Large intestine (tissue), 3 donors: Measurements from ENCODE around the gene LIPT1. TPM values are rescaled to one million over a fixed set of nuclear protein-coding genes. Genes with fewer than 3 reads are reported as not detected.
"Not testable (repeated sequence)": the region's sequence is repeated elsewhere in the genome, so short reads cannot be mapped to it uniquely, and the experiment has no call there.

Experiments
- DNase-seq, 2 donors: peaks; one replicate each; pipeline versions ENCODE4 v3.0.0 to v3.0.0-alpha.2; 2013
- H3K27ac ChIP-seq: one replicate; pipeline ENCODE4 v1.5.1; 2013; ENCODE audit warnings: low read length
- H3K27me3 ChIP-seq: 2 replicates; pipeline ENCODE4 v1.6.1; 2013; ENCODE audit warnings: low read length; ENCODE audit not compliant: control insufficient read depth, insufficient read depth
- H3K36me3 ChIP-seq: 2 replicates; pipeline ENCODE4 v1.6.1; 2013; ENCODE audit warnings: low read length; ENCODE audit not compliant: control insufficient read depth, insufficient read depth
- H3K4me1 ChIP-seq: one replicate; pipeline ENCODE4 v1.6.1; 2013; ENCODE audit warnings: low read length; ENCODE audit not compliant: control insufficient read depth, insufficient read depth
- H3K4me3 ChIP-seq: one replicate; pipeline ENCODE4 v1.5.1; 2013; ENCODE audit warnings: low read length
- H3K9me3 ChIP-seq: one replicate; pipeline ENCODE4 v1.6.1; 2013; ENCODE audit warnings: mild to moderate bottlenecking, low read depth, low read length, moderate library complexity; ENCODE audit not compliant: control insufficient read depth
- WGBS: methylation state at CpG from one replicate; pipeline ENCODE4 v1.1.5; 2013; ENCODE audit warnings: low lambda C conversion rate; ENCODE audit not compliant: insufficient coverage; 5-methylcytosine and 5-hydroxymethylcytosine counted together
- polyA plus RNA-seq: library from polyadenylated mRNA; unstranded; fragments of 120-200 nt; gene quantifications from one replicate; pipeline ENCODE4 v1.2.1, GENCODE V29; 2013

LIPT1 gene
- polyA plus RNA-seq, 1 donor = 18.4 TPM

GRCh38 chr2:99171377-99172140 lies 16.8 kb downstream of the LIPT1 start:
- Histone ChIP-seq H3K27me3 (no peaks in the 10 kb centered on the region), H3K36me3 (peaks cover 31% of the 10 kb centered on the region)
- DNase-seq = no peak

GRCh38 chr2:99180755-99181623 lies 26.2 kb downstream of the LIPT1 start, which contains the start of the genes MITD1 and MRPL30:
Gene MITD1 (minus strand): TSS chr2:99181058. CDS start chr2:99180981, 77 bp downstream.
Gene MRPL30 (plus strand): TSS chr2:99181184. CDS start chr2:99186204, 5,020 bp downstream.
- H3K4me1 ChIP-seq = no peaks in the 10 kb centered on the region
- 0% methylated on average over 1 of the region's 39 CpGs for WGBS

More at GRCh38 chr2:99171377-99172140, 16.8 kb downstream of the LIPT1 start:
- Histone ChIP-seq H3K4me1 (no peaks in the 10 kb centered on the region), H3K27ac (no peak overlapping the region), H3K9me3 (no peaks in the 10 kb centered on the region), H3K4me3 (no peak overlapping the region)
- WGBS = 100% methylated on average over 3 of the region's 8 CpGs

GRCh38 chr2:99181624-99182000 lies 26.8 kb downstream of the LIPT1 start:
- no peaks in the 10 kb centered on the region for H3K36me3 ChIP-seq
- H3K9me3 ChIP-seq = no peaks in the 10 kb centered on the region
- H3K27ac ChIP-seq = no peak overlapping the region
- no peaks in the 10 kb centered on the region for H3K27me3 ChIP-seq
- no peaks in the 10 kb centered on the region for H3K4me1 ChIP-seq
- H3K4me3 ChIP-seq = peak overlapping the region; percentile 66
- no peak for DNase-seq
- 0% methylated on average over 1 of the region's 4 CpGs for WGBS

More at GRCh38 chr2:99180755-99181623, 26.2 kb downstream of the LIPT1 start, which contains the start of the genes MITD1 and MRPL30:
- H3K36me3 ChIP-seq = no peaks in the 10 kb centered on the region
- H3K9me3 ChIP-seq = no peaks in the 10 kb centered on the region
- H3K4me3 ChIP-seq = peak within 1 kb of the TSS; percentile 66
- DNase-seq = peak; percentile 93 to 97
- peak within 1 kb of the TSS; percentile 71 for H3K27ac ChIP-seq
- H3K27me3 ChIP-seq = no peaks in the 10 kb centered on the region

- no peak overlapping the region for H3K27ac ChIP-seq
- no CpG with 5 or more reads among the region's 3 CpGs for WGBS
- no peaks in the 10 kb centered on the region for H3K27me3 ChIP-seq
- DNase-seq = no peak
- peaks cover 4% of the 10 kb centered on the region for H3K36me3 ChIP-seq
- no peaks in the 10 kb centered on the region for H3K9me3 ChIP-seq
- no peaks in the 10 kb centered on the region for H3K4me1 ChIP-seq
- no peak overlapping the region for H3K4me3 ChIP-seq
Measured at GRCh38 chr2:99183025-99183424, 28.3 kb downstream of the LIPT1 start.

GRCh38 chr2:99184811-99185210 lies 30.0 kb downstream of the LIPT1 start:
- no peaks in the 10 kb centered on the region for H3K27me3 ChIP-seq
- H3K36me3 ChIP-seq = peaks cover 11% of the 10 kb centered on the region
- H3K9me3 ChIP-seq = no peaks in the 10 kb centered on the region
- WGBS = no CpG with 5 or more reads among the region's 6 CpGs
- H3K27ac ChIP-seq = no peak overlapping the region
- no peak overlapping the region for H3K4me3 ChIP-seq
- DNase-seq = no peak
- H3K4me1 ChIP-seq = no peaks in the 10 kb centered on the region

- DNase-seq = no peak
Measured at GRCh38 chr2:99187011-99187410, 32.2 kb downstream of the LIPT1 start.

GRCh38 chr2:99188357-99188756 lies 33.6 kb downstream of the LIPT1 start:
- no peaks in the 10 kb centered on the region for H3K9me3 ChIP-seq
- DNase-seq = no peak
- H3K4me1 ChIP-seq = no peaks in the 10 kb centered on the region
- H3K36me3 ChIP-seq = peaks cover 22% of the 10 kb centered on the region
- H3K27ac ChIP-seq = no peak overlapping the region
- no peak overlapping the region for H3K4me3 ChIP-seq
- 100% methylated on average over 3 of the region's 3 CpGs for WGBS
- no peaks in the 10 kb centered on the region for H3K27me3 ChIP-seq

More at GRCh38 chr2:99187011-99187410, 32.2 kb downstream of the LIPT1 start:
- no peak overlapping the region for H3K27ac ChIP-seq
- no peak overlapping the region for H3K4me3 ChIP-seq
- H3K4me1 ChIP-seq = no peaks in the 10 kb centered on the region
- no peaks in the 10 kb centered on the region for H3K9me3 ChIP-seq
- H3K27me3 ChIP-seq = no peaks in the 10 kb centered on the region
- H3K36me3 ChIP-seq = peaks cover 21% of the 10 kb centered on the region

- no peaks in the 10 kb centered on the region for H3K27me3 ChIP-seq
- H3K27ac ChIP-seq = no peak overlapping the region
- WGBS = no CpG with 5 or more reads among the region's 1 CpG
- H3K4me3 ChIP-seq = no peak overlapping the region
- H3K4me1 ChIP-seq = no peaks in the 10 kb centered on the region
- no peaks in the 10 kb centered on the region for H3K9me3 ChIP-seq
- no peak for DNase-seq
- peaks cover 27% of the 10 kb centered on the region for H3K36me3 ChIP-seq
Measured at GRCh38 chr2:99190548-99190947, 35.8 kb downstream of the LIPT1 start.

GRCh38 chr2:99192364-99192763 lies 37.6 kb downstream of the LIPT1 start:
- not testable (repeated sequence) for H3K4me3 ChIP-seq, H3K27me3 ChIP-seq, H3K27ac ChIP-seq, H3K4me1 ChIP-seq, DNase-seq, H3K9me3 ChIP-seq
- WGBS = no CpG with 5 or more reads among the region's 4 CpGs
- H3K36me3 ChIP-seq = peaks cover 38% of the 10 kb centered on the region

- no peaks in the 10 kb centered on the region for H3K9me3 ChIP-seq
- no peak overlapping the region for H3K4me3 ChIP-seq
- DNase-seq = no peak
- WGBS = 100% methylated on average over 2 of the region's 6 CpGs
- no peak overlapping the region for H3K27ac ChIP-seq
- H3K27me3 ChIP-seq = no peaks in the 10 kb centered on the region
- H3K36me3 ChIP-seq = peaks cover 33% of the 10 kb centered on the region
- no peaks in the 10 kb centered on the region for H3K4me1 ChIP-seq
Measured at GRCh38 chr2:99198103-99198841, 43.5 kb downstream of the LIPT1 start.
